WI38 (cell line): ENCODE measurements around the gene ZNF692.

Experiments used
- H3K4me3 ChIP-seq: 2 replicates; pipeline ENCODE4 v1.5.1; 2011; ENCODE audit warnings: low read depth, mild to moderate bottlenecking, control low read depth, low read length
- CTCF ChIP-seq: IDR thresholded peaks from 2 replicates; pipeline ENCODE4 v1.5.1; 2012; ENCODE audit warnings: low read depth, mild to moderate bottlenecking, control low read depth, low read length

Gene ZNF692

DNA sequence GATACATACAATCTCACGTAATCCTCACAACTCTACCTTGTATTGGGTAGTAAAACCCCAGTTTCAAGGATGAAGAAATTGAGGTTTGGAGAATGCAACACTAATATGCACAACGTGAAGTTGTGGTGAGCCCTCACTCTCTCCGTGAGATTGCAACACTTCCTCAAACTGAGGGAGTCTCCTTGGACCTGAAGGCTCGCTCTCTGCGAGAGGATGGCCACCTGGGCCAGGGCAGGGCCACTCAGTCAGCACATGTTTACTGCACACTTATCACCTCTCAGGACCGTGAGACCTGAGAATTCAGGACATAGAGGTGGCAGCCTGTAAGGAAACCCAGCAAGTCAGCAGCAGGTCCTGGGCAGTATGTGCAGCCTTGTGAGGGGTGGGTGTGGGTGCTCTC, 41.8 kb downstream of the ZNF692 start:
- TF ChIP-seq CTCF, result no peak
- no peak overlapping the region for H3K4me3 ChIP-seq

- H3K4me3 ChIP-seq, result no peak overlapping the region
- TF ChIP-seq CTCF, result no peak
Observed at GRCh38 chr1:248816042-248816851, 42.6 kb downstream of the ZNF692 start.

DNA sequence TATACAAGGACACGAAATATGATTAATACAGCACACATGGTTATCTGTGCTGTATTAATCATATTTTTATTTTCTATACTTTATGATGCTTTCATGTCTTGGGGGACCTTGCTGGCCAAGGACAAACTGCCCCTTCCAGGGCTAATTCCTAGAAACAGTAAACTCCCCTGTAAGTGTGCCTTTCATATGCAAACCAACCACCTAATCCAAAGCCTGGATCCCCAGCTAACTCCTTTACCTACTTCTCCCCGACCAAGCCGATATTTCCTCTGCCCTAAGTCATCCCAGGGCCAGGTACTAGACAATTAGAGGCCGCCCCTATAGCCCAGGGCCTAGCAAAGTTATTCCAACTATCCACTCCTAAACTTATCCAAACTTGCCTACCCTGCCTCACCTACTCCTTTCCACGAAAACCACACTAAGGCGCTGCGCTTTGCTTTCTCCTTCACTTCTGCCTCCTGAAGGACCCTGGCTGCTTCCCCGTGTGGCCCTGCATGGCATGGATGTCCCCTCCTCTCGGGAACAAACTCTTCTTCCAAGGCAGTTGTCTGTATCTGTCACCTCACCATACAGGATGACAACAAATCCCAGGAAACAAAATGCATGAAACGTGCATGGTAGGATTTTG, 43.4 kb downstream of the ZNF692 start:
- no peak overlapping the region for H3K4me3 ChIP-seq
- no peak for TF ChIP-seq CTCF

DNA sequence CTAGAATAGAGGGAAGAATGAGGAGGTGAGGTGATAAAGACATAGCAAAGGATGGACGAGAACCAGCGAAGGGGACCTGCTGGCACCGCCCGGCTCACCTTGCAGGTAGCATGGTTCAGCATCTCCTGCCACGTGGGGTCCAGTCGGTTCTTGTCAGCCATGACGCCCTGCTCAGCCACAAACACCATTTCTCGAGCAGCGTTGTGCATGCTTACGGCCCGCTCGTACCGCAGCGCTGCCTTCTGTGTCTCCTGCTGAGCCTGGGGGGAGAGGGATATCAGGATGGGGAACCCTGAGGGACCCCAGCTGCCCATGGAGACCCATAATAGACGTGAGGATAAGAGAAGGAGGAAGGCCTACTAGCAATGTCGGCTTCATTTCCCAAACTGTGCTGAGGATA, 44.5 kb downstream of the ZNF692 start:
- no peak for TF ChIP-seq CTCF
- no peak overlapping the region for H3K4me3 ChIP-seq

DNA sequence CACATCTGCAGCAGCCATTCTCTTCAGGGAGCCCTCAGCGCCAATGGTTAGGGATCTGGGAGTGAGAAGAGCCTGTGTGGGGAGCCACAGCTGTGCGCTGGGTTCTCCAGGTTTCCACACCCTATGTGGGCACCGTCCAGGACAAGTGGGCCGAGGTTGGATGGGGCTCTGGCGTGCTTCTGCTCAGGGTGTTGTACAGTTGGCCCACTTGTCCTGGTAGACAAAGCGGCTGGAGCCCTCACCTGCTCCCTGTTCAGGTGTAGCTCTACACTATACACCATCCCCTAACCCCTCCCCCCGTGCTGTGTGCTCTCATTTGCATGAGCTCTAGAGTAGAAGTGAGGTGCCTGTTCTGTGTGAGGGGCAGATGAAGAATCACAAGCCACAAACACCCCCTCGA, 45.3 kb downstream of the ZNF692 start:
- TF ChIP-seq CTCF, result no peak

DNA sequence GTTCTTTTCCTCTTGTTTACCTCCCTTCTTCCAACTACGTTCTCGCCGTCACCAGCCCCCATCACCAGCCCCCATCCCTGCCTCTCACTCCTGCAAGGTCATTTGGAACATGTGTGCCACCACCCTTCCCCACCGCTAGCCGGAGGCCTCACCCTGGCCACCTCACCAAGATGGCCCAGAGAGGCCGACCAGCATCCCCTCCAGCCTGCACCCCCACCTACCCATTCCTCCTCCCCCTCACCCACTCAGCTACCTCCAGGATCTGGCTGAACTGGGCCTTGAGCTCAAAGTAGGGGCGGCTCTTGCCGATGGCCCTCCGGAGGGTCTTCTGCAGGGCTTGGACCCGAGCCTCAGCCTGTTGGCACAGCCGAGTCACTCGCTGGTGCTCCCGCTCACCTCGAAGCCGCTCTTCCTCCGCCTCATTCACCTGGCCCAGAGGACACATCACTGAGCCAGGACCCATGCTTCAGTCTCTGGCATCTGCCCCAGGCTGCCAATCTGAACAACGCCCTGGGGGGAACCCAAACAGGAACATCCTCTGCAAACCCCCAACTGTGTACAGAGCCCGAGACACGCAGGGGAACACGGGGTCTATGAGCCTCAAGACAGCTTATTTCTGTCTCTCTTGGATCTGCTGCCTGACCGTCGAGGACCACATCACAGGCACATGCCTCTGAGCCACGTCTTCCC, 46.0 kb downstream of the ZNF692 start:
- TF ChIP-seq CTCF, result no peak
- H3K4me3 ChIP-seq, result no peak overlapping the region

More for the DNA sequence above, 45.3 kb downstream of the ZNF692 start:
- H3K4me3 ChIP-seq, result no peak overlapping the region
